ENCODE results near the gene SEM1.
"Not testable (repeated sequence)": the region's sequence is repeated elsewhere in the genome, so short reads cannot be mapped to it uniquely, and the experiment has no call there.

SEM1 gene

DNA sequence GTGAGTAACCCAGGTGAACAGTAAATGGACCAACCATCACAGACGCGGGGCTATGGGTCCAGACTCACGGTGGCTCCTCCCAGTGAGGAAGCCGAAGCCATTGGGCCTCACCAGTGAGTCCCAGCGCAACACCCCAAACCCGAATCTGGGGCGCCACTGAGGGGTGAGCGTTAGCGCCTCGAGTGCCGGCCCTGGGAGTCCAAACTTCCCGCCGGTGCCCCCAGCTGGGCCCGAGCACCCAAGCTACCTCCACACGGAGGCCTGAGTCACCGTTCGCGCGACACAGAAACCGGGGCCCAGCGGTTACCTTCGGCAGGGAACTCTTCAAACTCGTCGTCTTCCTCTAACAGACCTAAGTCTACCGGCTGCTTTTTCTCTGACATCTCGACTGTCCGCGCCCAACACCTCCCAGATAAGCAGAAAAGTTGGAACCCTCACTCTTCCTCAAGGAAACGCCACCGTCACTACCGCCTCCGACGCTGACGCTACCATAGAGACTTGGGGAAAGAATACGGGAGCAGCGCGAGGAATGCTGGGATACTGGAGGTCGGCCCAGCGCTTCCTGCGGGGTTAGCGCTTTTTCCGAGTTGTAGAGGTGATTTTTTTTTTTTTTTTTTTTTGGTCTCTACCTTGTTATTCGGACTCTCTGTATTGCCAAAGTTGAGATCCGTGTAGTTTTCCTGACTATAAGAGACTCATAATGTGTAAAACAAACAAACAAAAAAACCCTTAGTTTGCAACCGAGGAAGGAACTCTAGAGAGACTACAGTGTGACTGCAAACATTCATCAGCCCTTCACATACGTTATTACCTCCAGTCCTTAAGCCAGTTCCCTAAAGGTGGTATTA is at the start of gene SEM1:
Gene SEM1 (minus strand): TSS at position 466 of the 848 bp plus-strand sequence. CDS start 83 bp downstream, at position 383.
- DNase-seq (ENCODE audit: low spot score), result peak; percentile 93

DNA sequence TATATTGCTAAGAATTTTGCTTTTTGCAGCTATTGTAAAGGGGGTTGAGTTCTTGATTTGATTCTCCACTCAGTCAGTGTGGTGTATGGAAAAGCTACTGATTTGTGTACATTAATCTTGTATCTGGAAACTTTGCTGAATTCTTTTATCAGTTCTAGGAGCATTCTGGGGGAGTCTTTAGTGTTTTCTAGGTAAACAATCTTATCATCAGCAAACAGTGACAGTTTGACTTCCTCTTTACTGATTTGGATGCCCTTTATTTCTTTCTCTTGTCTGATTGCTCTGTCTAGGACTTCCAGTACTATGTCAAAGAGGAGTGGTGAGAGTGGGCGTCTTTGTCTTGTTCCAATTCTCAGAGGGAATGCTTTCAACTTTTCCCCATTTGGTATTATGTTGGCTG is 48.2 kb upstream of the SEM1 start:
- not testable (repeated sequence) for DNase-seq (ENCODE audit: low spot score); FAIRE-seq

More for the DNA sequence above, at the start of gene SEM1:
- peak; percentile 5 for FAIRE-seq

DNA sequence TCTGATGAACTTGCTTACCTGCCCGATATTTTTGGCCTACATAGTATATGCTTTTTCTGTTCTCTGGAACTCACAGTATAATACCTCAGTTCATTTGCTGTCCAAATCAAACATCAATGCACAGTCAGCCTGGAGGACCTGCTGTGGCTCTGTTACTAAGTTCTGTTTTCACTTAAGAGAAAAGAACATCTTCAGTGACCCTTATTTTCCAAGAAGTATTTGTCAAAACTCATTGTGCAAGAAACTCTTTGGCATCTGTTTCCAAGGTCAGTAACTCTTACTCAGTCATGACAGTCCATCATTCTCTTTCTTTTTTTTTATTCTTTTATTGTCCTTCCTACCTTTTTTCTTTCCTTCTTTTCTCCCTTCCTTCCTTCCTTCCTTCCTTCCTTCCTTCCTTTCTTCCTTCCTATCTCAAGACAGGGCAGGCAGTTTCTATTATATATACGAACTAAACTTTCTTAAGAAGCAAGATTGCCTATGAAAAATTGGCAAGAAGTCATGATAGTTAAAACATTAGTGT is 37.8 kb upstream of the SEM1 start:
- no peak for FAIRE-seq

DNA sequence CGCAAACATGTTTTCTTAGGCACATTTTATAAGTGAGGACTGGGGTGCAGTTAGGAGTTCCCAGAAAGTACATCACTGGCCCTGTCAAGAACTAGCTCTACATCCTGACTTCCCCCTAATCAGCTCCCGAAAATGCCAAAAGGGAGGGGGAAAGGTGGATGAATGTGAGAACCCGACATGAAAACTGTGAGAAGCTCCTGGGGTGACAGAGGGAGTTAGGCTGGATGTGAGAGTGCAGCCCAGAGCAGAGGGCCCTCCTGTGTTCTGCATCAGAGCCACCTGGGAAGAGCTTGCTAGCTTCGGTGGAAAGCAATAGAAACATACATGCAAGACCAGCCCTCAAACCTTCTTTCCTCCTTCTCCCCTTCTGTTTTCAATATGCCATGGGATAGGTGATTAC is 30.5 kb upstream of the SEM1 start:
- FAIRE-seq, result no peak
- DNase-seq (ENCODE audit: low spot score), result no peak

More for the DNA sequence above, 37.8 kb upstream of the SEM1 start:
- DNase-seq (ENCODE audit: low spot score), result no peak

DNA sequence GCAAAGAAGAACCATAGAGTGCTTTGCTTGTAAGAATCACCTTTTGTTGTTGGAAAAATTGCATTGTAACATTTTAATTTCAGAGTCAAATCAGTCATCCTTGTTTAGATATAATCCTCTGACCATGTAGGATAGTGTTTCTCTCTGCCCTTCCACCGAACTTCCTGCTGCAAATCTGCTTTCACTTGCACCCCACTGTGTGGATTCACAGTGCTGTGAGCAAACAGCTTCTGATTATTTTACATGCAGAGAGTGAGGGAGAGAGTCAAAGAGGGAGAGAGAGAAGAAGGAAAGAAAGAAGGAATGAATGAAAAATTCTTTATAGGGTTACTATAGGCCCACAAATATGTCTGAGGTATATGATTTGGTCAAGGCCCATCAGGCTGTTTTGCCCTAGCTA is 30.0 kb upstream of the SEM1 start:
- DNase-seq (ENCODE audit: low spot score), result no peak
- no peak for FAIRE-seq

DNA sequence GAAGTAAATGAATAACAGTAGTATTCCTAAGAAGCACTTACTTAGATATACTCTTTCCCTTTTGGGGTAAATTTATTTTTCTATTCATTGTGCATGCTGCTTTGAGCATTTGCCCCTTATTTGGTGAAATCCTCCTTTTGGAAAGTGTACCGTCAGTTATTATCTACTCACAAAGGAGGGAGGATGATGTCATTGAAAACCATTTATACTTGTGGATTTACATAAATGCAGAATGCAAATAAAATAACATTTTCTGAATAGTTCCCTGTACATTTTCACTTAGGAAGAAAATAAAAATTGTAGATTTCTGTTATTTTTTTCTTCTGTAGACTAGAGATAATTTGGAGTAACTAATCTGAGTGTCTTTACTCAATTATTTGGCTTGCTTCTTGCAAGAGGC is 29.5 kb upstream of the SEM1 start:
- FAIRE-seq (no peak), DNase-seq (ENCODE audit: low spot score) (no peak)

DNA sequence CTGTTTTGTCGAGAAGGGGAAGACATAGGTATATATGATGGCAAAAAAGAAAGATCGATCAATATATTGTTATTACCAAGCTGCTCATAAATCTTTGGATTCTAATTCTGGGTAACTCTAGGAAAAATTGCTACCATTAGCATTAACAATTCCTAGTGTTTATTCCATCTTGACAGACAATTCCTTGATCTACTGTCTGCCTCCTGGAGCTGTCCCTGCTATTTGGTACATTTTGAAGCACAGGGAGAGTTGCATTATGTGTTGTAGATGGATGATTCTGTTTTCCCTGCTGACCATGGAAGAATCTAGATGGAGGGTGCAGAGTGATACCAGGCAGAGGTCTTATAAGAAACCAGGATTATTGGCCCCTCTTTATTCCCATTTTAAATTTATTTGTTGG is 29.1 kb upstream of the SEM1 start:
- DNase-seq (ENCODE audit: low spot score) (no peak), FAIRE-seq (no peak)

DNA sequence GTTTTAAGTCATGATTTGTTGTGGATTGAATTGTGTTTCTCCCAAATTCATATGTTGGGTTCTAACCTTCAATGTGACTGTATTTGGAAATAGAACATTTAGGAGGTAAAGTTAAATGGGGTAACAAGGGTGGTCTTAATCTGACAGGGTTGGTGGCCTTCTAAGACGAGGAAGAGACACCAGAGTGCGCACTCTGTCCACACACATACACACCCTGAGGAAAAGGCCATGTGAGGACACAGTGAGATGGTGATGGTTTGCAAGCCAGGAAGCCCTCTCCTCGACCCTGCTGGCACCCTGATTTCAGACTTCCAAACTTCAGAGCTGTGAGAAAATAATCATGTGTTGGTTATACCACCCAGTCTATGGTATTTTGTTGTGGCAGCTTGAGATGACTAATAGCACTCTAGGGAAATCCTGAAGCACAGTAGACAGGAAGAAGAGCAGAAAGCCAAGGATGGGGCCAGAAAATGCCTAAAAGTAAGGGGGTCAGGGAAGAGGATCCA is 28.0 kb upstream of the SEM1 start:
- DNase-seq (ENCODE audit: low spot score), result no peak
- FAIRE-seq, result peak; percentile 30

DNA sequence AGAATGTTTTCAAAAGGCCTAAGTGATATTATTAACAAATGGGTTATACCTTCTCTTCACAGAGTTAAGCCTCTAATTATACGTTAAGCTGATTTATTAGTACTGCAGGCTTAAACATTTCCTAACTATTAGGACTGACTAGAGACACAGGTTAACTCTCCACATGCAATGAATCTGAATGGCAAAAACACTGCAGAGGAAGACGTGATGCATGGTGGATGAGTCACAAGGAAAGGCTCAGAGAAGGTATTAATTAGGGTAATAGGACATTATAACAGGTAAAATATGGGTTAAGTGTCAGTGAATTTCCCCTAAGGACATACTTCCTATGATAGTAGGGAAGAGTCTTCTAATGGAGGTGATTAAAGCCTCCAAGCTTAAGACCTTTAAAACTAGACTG is 24.7 kb upstream of the SEM1 start:
- FAIRE-seq (no peak), DNase-seq (ENCODE audit: low spot score) (no peak)

DNA sequence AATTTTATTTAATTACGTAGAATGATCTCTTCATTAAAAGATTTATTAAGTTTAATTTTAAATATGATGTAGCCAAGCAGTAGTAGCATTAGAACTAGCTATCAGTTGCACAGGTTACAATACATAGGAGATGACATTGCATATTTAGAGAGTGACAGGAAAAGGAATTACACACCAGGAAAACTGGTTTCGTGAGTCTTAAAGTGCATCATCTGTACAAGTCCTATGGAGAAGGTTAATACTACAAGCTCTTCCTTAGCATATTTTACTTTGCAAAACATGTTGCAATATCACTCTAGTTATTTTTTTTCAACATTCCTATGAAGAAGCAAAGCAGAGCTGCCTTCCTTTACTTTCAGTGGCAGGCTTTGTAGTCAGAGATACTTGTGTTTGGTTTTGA is 20.2 kb upstream of the SEM1 start:
- FAIRE-seq (no peak), DNase-seq (ENCODE audit: low spot score) (no peak)

DNA sequence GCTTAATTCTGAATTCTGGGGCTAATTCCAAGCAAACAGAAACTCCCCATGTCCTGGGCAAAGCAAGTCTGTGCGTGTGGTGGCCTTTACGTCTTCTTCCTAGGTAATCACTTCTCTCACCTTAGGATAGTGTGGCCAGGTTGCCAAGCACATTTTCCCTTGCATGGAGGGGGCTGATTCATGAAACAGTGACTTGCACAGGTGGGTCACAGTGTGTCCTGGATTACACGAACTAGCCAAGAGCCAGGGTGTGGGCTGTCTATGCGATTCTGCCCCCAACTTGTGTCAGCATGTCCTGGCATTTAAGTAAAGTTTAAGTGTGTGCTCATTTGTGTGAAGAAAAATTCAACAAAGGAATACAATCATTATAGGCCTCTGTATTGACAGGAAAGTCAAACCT is 18.5 kb upstream of the SEM1 start:
- no peak for DNase-seq (ENCODE audit: low spot score)
- FAIRE-seq, result peak; percentile 40

DNA sequence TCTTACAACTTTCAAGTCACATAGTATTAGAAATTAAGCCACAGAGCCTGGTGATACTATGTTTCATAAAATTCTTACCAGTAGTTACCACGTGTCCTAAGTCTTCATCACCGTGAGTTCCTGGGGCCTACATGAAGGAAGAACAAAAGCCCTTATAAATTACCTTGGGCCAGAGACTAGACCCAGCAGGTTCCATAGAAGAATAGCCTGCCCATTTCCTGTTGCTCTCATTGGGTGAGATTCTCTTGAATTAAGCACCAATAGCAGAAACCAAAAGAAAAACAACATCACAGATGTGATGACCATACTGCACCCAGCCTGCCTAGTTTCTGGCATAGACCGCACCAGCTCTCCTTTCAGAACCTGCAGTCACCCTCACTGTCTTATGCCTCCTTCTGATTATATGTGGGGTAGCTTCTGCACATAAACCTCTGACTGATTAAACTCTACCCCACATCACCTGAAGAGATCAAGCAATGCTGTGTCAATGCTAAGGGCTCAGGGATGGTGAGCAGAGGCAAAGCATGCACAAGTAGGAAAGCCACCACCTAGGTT is 18.0 kb upstream of the SEM1 start:
- FAIRE-seq (no peak), DNase-seq (ENCODE audit: low spot score) (no peak)

DNA sequence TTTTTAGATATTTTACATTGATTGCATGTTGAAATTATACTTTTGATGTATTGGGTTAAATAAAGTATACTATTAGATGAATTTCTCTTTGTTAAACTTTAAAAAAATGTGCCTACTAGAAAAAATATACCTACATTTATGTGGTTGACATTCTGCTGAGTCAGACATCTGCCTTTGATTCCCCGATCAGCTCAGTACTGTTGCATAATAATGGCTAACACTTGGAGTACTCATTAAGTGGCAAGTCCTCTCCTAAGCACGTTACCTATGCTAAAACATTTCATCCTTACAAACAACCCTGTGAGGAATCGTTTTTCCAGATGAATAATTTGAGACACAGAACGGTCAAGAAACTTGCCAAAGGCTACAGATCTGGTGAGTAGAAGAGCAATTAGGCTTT is 14.0 kb upstream of the SEM1 start:
- peak; percentile 40 for FAIRE-seq
- no peak for DNase-seq (ENCODE audit: low spot score)

DNA sequence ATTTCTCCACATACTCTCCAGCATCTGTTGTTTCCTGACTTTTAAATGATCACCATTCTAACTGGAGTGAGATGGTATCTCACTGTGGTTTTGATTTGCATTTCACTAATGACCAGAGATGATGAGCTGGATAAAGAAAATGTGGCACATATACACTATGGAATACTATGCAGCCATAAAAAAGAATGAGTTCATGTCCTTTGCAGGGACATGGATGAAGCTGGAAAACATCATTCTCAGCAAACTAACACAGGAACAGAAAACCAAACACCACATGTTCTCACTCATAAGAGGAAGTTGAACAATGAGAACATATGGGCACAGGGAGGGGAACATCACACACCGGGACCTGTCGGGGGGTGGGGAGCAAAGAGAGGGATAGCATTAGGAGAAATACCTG is 13.3 kb upstream of the SEM1 start:
- not testable (repeated sequence) for DNase-seq (ENCODE audit: low spot score); FAIRE-seq

DNA sequence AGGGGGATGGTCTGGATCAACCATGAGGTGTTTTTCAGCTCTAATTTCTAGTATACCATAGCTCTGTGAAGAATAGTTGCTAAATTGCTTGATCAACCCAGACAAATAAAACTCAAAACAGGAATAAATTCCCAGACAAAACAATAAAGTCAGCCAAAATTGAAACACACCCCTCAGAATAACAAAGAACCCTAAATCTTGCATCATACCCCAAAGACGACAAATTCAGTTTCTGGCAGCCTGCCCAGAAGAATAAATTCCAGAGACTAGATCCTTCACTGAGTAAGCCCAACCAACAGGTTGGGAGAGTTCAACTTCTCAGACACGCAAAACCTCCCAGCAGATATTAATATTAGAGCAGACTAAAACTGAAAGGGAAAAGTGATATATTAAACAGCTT is 11.2 kb upstream of the SEM1 start:
- DNase-seq (ENCODE audit: low spot score) (peak; percentile 39), FAIRE-seq (no peak)

DNA sequence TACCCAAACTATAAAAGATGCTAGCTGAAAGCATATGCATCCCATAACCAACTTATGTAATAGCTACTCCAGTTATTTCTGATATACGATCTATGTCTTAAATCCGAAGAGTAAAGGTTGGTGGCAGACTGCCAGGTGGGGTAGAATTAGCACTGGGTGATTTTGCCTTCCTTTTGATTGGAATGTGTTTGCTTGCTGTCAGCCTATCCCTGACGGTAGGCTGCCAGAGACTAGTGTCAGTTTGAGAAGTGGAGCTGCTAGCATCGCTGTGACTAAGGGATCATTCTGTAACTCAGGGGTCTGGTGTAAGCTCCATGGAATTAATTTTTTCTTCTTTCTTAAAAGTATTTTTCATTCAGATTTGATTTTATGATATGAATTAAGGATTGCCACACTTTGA is 9.5 kb upstream of the SEM1 start:
- no peak for DNase-seq (ENCODE audit: low spot score)
- peak; percentile 5 for FAIRE-seq

DNA sequence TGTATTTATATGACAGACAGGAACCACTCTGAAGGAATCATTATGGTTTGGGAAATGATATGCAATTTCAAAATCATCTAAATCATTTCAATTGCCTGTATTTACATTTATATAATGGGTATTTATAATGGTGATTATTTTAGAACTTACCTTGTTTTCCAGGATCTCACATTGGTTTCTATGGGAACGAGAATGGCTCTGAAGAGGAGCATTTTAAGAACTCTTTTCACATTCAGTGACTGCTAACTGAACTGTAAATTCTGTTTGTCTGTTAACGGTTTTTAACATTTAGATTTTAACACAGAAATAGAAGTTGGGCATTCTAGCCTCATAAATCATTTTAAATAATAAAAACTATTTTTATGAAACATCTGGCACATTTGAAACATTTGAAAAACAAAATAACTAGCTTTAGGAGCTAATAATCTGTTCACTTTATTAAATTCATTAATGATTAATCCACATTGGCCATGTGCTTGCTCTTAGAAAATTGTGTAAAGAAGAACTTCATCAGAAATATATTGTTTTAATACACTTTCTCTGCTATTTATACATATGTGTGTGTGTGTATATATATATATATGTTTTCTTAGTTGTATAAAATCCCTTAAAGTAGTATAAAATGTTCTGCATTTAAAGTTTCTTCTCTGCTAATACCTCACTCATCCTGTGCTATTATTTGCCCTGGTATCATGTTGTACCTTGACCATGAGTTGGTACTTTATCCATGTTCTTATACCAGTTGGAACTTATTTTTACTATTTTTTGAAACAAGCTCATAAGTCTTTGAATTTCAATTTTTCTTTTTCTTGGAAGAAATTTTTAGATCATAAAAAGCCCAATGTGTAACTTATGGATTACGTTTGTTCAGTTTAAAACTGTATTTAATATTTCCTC is 8.7 kb upstream of the SEM1 start:
- DNase-seq (ENCODE audit: low spot score) (no peak), FAIRE-seq (no peak)

DNA sequence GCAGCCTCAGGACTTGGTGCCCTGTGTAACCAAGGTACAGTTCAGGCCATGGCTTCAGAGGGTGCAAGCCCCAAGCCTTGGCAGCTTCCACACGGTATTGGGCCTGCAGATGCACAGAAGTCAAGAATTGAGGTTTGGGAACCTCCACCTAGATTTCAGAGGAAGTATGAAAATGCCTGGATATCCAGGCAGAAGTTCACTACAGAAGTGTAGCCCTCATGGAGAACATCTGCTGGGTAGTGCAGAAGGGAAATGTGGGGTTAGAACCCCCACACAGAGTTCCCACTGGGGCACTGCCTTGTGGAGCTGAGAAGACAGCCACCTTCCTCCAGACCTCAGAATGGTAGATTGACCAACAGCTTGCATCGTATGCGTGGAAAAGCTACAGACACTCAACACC is 3.4 kb upstream of the SEM1 start:
- DNase-seq (ENCODE audit: low spot score) (no peak), FAIRE-seq (no peak)

DNA sequence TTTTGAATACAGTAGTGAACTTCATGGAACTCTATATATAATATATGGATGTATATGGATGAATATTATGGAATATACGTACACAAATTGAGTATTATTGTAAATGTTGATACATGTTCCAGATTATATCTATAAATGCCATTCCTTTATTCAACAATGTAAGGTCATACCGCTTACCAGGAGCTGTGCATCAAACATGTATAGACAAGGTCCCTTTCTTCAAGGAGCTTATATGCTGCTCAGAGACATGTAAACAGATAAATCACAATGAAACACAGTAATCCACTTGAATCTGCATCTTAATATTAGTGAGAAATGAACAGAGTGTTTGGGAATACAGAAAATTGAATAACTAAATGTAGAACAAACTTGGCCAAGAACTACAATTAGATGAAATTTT is 898 bp upstream of the SEM1 start:
- FAIRE-seq (no peak), DNase-seq (ENCODE audit: low spot score) (no peak)

DNA sequence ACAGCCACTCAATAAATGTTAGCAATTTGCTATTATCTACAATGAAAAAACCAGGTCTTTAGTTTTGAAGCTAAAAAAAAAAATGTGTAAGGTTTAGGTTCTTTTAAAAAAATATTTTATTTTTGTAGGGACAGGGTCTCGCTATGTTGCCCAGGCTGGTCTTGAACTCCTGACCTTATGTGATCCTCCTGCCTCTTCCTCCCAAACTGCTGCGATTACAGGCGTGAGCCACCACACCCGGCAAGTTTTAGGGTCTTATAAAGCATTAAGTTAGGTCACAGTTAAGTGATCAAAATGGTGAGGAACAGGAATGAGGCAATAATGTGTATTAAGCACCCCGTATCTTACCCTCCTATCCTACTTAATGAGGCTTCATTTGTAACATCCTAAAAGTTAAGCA is 774 bp downstream of the SEM1 start:
- FAIRE-seq (no peak), DNase-seq (ENCODE audit: low spot score) (no peak)

DNA sequence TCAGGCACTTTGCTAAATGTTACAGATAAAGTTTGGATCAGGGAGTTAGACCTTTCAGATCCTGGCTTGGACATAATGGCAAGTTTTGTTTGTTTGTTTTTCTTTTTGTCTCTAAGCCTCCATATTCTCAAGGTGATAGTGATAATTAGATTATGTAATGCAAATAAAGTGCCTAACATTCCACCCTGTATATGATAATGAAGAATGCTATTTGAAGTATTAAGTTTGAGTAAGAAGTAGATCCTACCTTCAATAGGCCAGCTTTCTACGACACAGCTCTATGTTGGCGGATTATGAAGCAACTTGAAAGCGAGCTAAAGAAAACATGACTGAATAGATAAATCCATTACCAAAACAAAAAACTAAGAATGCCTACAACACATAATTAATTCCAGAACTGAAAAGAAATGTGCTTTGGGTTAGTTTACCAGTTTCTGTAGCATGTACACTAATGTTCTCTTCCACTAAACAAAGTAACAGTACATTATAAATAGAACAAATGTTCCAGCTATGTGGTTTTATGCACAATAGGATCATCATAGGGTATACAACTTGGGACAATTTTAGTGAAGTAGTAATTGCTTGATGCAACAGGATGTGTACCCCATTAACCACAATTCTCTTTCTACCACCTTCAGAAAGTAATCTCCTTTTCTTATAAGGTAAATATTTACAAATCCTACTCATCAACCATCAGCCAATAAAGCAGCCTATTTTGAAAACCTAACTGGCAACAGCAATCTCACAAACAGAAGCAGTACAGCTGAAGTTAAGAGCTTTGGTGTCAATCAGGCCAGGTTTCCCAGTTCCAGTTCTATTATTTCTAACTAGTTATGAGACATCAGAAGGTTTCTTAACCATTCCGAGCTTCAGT is 1.5 kb downstream of the SEM1 start:
- FAIRE-seq, result no peak
- no peak for DNase-seq (ENCODE audit: low spot score)
